ENCODE results near the gene PPP2R5C.

PPP2R5C gene

DNA sequence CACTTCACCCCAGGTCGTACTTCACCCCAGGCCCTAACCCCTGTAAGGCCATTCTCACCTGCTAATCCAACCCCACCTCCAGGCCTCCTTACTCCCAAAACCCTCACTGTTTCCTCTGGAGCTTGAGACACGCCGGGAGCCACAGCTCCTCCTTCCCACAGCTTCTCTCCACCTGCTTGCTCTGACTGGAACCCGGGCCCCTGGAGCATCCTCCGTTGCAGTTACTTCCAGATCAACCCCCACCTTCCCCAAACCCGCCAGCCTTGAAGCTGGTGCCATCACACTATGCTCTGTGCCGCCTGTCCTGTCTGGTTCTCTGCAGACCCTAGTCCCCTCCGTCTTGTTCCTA, 34.6 kb upstream of the PPP2R5C start:
- peaks cover 19% of the 10 kb centered on the region for H3K4me1 ChIP-seq (ENCODE audit: insufficient read depth, low read length)
- no peaks in the 10 kb centered on the region for H3K27me3 ChIP-seq (ENCODE audit: insufficient read depth, low read length, poor library complexity)
- DNase-seq (no peak), ATAC-seq (ENCODE audit: insufficient read depth, low read depth) (no peak)
- no peaks in the 10 kb centered on the region for H3K9me3 ChIP-seq (ENCODE audit: insufficient read depth, low read length, severe bottlenecking)
- H2AFZ ChIP-seq (ENCODE audit: low read depth, low read length) = no peak overlapping the region
- TF ChIP-seq EZH2 (IDR thresholded peaks at IDR 0.05; ENCODE audit: borderline replicate concordance, low read depth, low read length, severe bottlenecking) = no peak
- TF ChIP-seq, protein P1, sequence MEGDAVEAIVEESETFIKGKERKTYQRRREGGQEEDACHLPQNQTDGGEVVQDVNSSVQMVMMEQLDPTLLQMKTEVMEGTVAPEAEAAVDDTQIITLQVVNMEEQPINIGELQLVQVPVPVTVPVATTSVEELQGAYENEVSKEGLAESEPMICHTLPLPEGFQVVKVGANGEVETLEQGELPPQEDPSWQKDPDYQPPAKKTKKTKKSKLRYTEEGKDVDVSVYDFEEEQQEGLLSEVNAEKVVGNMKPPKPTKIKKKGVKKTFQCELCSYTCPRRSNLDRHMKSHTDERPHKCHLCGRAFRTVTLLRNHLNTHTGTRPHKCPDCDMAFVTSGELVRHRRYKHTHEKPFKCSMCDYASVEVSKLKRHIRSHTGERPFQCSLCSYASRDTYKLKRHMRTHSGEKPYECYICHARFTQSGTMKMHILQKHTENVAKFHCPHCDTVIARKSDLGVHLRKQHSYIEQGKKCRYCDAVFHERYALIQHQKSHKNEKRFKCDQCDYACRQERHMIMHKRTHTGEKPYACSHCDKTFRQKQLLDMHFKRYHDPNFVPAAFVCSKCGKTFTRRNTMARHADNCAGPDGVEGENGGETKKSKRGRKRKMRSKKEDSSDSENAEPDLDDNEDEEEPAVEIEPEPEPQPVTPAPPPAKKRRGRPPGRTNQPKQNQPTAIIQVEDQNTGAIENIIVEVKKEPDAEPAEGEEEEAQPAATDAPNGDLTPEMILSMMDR (IDR thresholded peaks at IDR 0.05; ENCODE audit: borderline replicate concordance, extremely low read depth, low read length, poor library complexity, severe bottlenecking) = no peak
- no peaks in the 10 kb centered on the region for H3K36me3 ChIP-seq (ENCODE audit: insufficient read depth, low read length)
- H4K20me1 ChIP-seq (ENCODE audit: insufficient read depth, low read length) = no peaks in the 10 kb centered on the region
- no peak overlapping the region for H3K27ac ChIP-seq (ENCODE audit: low read length)
- H3K79me2 ChIP-seq (ENCODE audit: insufficient read depth, low read length) = no peaks in the 10 kb centered on the region
- H3K4me3 ChIP-seq (ENCODE audit: low read depth in 1 of 2, low read length in 2 of 2) = no peak overlapping the region
- no peak overlapping the region for H3K4me2 ChIP-seq (ENCODE audit: insufficient read depth, low read length)
- no peak overlapping the region for H3K9ac ChIP-seq (ENCODE audit: low read depth, low read length)

DNA sequence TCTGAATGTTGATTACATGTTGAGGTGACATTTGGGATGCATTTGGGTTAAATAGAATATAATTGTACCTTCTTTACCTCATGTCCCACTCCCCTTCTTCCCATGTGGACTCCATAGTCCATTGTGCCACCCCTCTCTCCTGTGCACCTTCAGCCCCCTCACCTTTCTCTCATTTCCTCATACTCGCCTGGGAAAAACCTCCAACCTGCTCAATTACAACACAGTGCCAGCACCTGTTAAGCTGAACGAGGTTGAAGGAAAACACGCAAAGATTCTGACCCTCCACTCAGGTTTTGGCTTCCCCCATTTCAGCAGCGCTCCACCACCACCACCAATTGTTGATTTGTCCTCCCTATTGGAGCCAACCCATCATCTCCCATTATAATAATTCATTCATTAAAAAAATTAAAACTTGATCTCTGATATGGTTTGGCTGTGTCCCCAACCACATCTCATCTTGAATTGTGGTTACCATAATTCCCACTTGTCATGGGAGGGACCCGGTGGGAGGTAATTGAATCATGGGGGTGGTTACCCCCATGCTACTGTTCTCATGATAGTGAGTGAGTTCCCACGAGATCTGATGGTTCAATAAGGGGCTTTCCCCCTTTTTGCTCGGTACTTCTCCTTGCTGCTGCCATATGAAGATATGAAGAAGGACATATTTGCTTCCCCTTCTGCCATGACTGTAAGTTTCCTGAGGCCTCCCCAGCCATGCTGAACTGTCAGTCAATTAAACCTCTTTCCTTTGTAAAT, 33.7 kb upstream of the PPP2R5C start:
- ATAC-seq (ENCODE audit: insufficient read depth, low read depth) = no peak
- Histone ChIP-seq H3K9me3 (ENCODE audit: insufficient read depth, low read length, severe bottlenecking) (no peaks in the 10 kb centered on the region), H3K4me3 (ENCODE audit: low read depth in 1 of 2, low read length in 2 of 2) (no peak overlapping the region), H3K27me3 (ENCODE audit: insufficient read depth, low read length, poor library complexity) (no peaks in the 10 kb centered on the region), H3K4me2 (ENCODE audit: insufficient read depth, low read length) (no peak overlapping the region), H2AFZ (ENCODE audit: low read depth, low read length) (no peak overlapping the region), H4K20me1 (ENCODE audit: insufficient read depth, low read length) (no peaks in the 10 kb centered on the region), H3K79me2 (ENCODE audit: insufficient read depth, low read length) (no peaks in the 10 kb centered on the region), H3K9ac (ENCODE audit: low read depth, low read length) (no peak overlapping the region), H3K4me1 (ENCODE audit: insufficient read depth, low read length) (peaks cover 13% of the 10 kb centered on the region), H3K27ac (ENCODE audit: low read length) (no peak overlapping the region), H3K36me3 (ENCODE audit: insufficient read depth, low read length) (no peaks in the 10 kb centered on the region)
- DNase-seq = no peak
- TF ChIP-seq, protein P1 (IDR thresholded peaks at IDR 0.05; ENCODE audit: borderline replicate concordance, extremely low read depth, low read length, poor library complexity, severe bottlenecking) = no peak
- no peak for TF ChIP-seq EZH2 (IDR thresholded peaks at IDR 0.05; ENCODE audit: borderline replicate concordance, low read depth, low read length, severe bottlenecking)

DNA sequence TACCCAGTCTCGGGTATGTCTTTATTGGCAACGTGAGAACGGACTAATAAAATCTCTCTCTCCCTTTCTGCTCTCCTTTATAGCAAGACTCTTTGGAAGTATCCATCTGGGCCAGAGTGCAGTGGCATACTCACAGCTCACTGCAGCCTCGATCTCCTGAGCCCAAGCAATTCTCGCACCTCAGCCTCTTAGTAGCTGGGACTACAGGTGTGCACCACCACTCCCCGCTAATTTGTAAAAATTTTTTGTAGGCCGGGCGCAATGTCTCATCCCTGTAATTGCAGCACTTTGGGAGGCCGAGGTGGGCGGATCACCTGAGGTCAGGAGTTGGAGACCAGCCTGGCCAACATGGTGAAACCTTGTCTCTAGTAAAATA, 33.2 kb upstream of the PPP2R5C start:
- H3K4me3 ChIP-seq (ENCODE audit: low read depth in 1 of 2, low read length in 2 of 2) = no peak overlapping the region
- no peak overlapping the region for H3K9ac ChIP-seq (ENCODE audit: low read depth, low read length)
- DNase-seq (no peak), ATAC-seq (ENCODE audit: insufficient read depth, low read depth) (no peak)
- H2AFZ ChIP-seq (ENCODE audit: low read depth, low read length) = no peak overlapping the region
- no peaks in the 10 kb centered on the region for H3K27me3 ChIP-seq (ENCODE audit: insufficient read depth, low read length, poor library complexity)
- H3K4me1 ChIP-seq (ENCODE audit: insufficient read depth, low read length) = peaks cover 8% of the 10 kb centered on the region; the same call in 1 of the 2 replicates
- no peaks in the 10 kb centered on the region for H3K9me3 ChIP-seq (ENCODE audit: insufficient read depth, low read length, severe bottlenecking)
- no peaks in the 10 kb centered on the region for H4K20me1 ChIP-seq (ENCODE audit: insufficient read depth, low read length)
- no peaks in the 10 kb centered on the region for H3K36me3 ChIP-seq (ENCODE audit: insufficient read depth, low read length)
- TF ChIP-seq, protein P1 (IDR thresholded peaks at IDR 0.05; ENCODE audit: borderline replicate concordance, extremely low read depth, low read length, poor library complexity, severe bottlenecking) = no peak
- TF ChIP-seq EZH2 (IDR thresholded peaks at IDR 0.05; ENCODE audit: borderline replicate concordance, low read depth, low read length, severe bottlenecking) = no peak
- H3K27ac ChIP-seq (ENCODE audit: low read length) = no peak overlapping the region
- no peaks in the 10 kb centered on the region for H3K79me2 ChIP-seq (ENCODE audit: insufficient read depth, low read length)
- no peak overlapping the region for H3K4me2 ChIP-seq (ENCODE audit: insufficient read depth, low read length)

Data from DND-41 (cell line).